Esophagus squamous epithelium (tissue), 4 donors: Measurements from ENCODE around the gene PTPRD.

Source experiments
- CTCF ChIP-seq, 6 experiments: fragments of 450-650 bp in 4 of 6; fragments of 200-600 bp in 2 of 6; sonication (generic) in 2 of 6; IDR thresholded peaks; one replicate each; pipeline ENCODE4 v1.5.1; 2016 to 2019; ENCODE audit warnings: antibody characterized with exemption in 6 of 6, mild to moderate bottlenecking in 4 of 6, moderate library complexity in 4 of 6
- POLR2A ChIP-seq, 4 donors: fragments of 450-650 bp; IDR thresholded peaks; one replicate each; pipeline ENCODE4 v1.6.1; 2017; ENCODE audit warnings: antibody characterized with exemption in 4 of 4, mild to moderate bottlenecking in 4 of 4, moderate library complexity in 3 of 4

- TF ChIP-seq CTCF (IDR thresholded peaks at IDR 0.05) = no peak
- no peak for TF ChIP-seq POLR2A (IDR thresholded peaks at IDR 0.05)
Observed at GRCh38 chr9:10274988-10275387, 337.8 kb downstream of the PTPRD start.
